Measurements from ENCODE around the gene COQ3.

COQ3 gene

DNA sequence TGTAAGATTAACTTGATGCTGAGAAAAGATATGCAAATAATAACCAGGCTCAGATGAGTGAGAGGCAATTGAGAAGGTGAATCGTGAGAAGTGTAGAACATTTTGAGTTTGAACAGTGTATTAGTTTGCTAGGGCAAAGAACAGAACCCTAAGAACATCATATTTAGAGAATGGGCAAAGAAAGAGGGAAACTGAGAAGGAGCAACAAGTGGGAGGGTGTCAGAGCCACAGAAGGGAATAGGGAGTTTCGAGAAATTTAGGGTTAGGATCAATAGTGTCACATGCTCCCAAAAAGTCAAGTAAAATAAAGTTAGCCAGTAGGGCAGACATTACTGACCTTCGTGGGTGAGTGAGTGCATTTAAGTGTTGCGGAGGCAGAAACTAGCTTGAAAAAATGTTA is 39.0 kb downstream of the COQ3 start:
- TF ChIP-seq GATA2 (IDR thresholded peaks at IDR 0.05; ENCODE audit: low read depth, low read length) (no peak), GATA3 (IDR thresholded peaks at IDR 0.05; ENCODE audit: low read depth, low read length) (no peak)

DNA sequence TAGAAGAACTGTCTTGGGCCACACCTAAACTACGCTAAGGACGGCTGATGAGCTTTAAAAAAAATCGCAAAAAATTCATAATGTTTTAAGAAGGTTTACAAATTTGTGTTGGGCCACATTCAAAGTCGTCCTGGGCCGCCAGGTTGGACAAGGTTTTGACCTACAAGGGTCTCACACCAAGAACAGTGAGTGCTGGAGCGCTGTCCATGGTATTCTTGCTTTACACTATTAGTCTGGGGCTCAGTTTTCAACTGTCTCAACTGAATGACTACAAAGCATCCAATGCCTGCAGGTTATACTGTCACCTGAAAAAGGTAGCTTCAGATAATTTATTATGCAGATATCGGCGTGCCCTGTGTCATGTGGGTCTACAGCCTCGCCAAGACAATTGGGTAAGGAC is 40.9 kb downstream of the COQ3 start:
- TF ChIP-seq GATA3 (IDR thresholded peaks at IDR 0.05; ENCODE audit: low read depth, low read length) (no peak), GATA2 (IDR thresholded peaks at IDR 0.05; ENCODE audit: low read depth, low read length) (no peak)

DNA sequence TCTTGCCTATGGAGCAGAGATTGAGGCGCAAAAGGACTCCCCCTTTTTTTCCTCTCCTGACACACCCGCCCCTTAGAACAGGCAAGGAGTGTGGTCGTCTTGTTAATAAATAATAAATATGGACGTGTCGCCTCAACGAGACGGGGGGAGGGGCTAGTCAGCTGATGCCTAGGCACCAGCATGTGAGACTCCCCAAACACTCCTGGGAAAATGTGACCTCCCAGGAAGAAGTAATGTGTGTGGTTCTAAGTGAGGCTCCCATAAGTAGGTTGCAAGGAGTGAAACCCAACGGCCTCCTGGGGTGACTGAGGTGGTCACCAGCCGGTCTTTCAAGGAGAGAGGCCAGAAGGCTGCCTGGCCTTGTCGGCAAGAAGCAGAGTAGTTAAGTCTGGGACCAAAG is 43.4 kb downstream of the COQ3 start:
- TF ChIP-seq GATA2 (IDR thresholded peaks at IDR 0.05; ENCODE audit: low read depth, low read length) (no peak), GATA3 (IDR thresholded peaks at IDR 0.05; ENCODE audit: low read depth, low read length) (no peak)

DNA sequence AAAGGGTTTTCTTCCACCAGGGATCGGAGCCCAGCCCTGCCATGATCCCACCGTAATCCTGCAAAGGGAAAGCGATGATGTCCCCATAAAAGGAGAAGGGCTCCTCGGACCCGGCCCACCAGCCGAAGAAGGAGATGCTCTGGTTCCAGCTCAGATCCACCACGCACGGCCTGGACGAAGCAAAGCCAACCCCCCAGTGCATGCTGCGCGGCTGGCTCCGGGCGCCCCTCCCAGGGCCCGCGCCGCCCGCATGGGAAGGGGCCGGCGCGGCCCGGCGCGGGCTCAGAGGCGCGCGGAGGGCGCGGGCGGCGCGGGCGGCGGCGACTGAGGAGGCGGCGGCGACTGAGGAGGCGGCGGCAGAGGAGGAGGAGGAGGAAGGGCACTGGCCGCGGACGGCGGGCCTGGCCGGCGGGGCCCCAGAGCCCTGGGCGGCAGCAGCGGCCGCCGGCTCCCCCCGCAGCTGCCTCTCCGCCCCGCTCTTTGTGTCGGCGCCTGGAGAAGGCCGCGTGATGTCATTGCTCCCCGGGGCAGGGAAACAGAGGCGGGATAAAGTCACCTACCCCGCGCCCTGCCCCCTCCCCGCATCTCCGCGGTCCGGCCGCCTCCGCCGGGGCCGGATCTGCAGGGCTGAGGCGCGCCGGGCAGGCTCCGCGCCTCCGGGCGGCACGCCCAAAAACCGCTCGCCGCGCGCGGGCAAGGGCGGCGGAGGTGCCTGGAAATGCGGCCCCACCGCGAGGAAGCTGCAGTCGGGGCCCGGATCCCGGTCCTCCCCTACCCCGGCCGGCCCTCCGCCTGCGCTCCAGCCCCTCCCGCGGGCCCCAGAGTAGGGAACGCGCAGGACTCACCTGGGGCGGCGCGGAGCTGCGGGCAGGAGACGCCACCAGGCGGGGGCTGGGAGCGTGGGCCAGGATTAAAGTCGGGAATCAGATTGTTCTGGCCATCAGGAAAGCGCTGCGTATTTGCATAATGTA is 44.5 kb downstream of the COQ3 start, which contains the start of gene FAXC:
FAXC (minus strand) TSS at position 504 of the 971 bp plus-strand sequence; CDS start at position 202, 302 bp downstream.
- TF ChIP-seq GATA3 (IDR thresholded peaks at IDR 0.05; ENCODE audit: low read depth, low read length): no peak
- TF ChIP-seq GATA2 (IDR thresholded peaks at IDR 0.05; ENCODE audit: low read depth, low read length): no peak

DNA sequence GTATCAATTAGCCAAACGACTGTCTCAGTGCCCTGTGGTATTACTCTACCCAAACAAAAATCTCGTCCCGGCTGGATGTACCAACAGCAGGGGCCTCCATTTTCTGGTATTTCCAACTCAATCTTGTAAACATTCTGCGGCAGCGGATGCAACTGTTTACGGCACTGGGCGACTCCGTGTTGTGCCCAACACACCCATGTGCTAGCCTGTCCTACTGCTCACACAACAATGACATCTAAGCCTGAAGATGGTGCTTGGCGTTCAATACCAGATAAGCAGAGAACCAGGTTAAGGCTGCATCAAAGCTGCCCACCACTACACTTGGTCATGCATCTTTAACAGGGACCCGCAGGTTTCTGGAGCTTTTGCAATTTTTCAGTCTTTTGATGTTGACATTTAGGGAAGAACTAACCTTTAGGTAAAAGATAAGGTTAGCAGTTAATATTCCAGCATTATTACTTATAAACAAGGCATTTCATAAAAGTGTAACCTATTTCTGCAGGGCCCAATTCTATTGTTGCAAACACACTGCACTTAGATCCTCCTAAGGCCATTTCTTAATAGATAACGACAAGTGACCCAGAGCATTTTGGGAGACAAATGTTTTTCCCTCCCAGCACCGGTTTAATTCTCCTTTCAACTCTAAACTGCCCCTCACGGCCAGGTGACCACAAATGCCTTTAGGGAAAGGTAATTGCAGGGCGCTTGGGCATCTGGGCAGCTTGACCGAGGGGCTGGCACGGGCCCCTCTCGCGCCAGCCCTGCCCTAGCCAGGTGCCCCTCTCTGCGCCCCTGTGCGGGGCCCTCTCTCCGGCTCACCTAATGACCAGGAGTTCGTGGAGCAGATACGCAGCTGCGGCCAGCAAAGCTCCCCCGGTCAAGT is 45.5 kb downstream of the COQ3 start:
- TF ChIP-seq GATA2 (IDR thresholded peaks at IDR 0.05; ENCODE audit: low read depth, low read length): no peak
- no peak for TF ChIP-seq GATA3 (IDR thresholded peaks at IDR 0.05; ENCODE audit: low read depth, low read length)

DNA sequence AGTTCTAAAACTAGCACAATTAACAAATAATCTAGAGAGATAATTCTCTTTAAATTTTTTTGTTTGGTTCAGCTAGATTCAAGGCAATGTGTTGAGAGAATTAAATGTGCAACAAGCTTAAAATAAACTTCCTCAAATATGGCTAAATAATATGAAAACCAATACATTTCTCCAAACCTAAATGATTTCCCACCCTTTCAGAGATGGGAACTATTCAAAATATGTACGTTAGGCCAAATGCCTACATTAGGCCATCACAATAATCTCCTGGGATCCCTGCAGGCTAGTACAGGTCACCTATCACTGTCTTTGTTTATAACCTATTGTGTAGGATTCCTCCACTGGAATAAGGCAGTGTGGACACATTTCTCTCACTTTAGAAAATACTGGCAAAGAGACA is 46.2 kb downstream of the COQ3 start:
- no peak for TF ChIP-seq GATA2 (IDR thresholded peaks at IDR 0.05; ENCODE audit: low read depth, low read length)
- no peak for TF ChIP-seq GATA3 (IDR thresholded peaks at IDR 0.05; ENCODE audit: low read depth, low read length)

DNA sequence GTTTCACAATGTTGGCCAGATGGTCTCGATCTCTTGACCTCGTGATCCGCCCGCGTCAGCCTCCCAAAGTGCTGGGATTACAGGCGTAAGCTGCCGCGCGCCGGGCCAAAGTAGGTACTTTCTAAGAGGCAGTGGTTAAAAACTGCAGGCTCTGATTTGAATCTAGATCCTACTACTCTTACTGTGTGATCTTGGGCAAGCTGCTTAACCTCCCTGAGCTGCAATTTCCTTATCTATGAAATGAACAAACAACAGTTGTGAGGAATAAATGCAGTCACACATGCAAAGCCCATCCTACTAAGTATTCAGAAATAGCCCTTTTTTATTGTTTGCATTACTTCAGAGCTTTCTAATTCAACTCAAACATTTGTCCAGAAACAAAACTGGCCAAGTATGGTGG is 47.4 kb downstream of the COQ3 start:
- TF ChIP-seq GATA3 (IDR thresholded peaks at IDR 0.05; ENCODE audit: low read depth, low read length): no peak
- no peak for TF ChIP-seq GATA2 (IDR thresholded peaks at IDR 0.05; ENCODE audit: low read depth, low read length)

DNA sequence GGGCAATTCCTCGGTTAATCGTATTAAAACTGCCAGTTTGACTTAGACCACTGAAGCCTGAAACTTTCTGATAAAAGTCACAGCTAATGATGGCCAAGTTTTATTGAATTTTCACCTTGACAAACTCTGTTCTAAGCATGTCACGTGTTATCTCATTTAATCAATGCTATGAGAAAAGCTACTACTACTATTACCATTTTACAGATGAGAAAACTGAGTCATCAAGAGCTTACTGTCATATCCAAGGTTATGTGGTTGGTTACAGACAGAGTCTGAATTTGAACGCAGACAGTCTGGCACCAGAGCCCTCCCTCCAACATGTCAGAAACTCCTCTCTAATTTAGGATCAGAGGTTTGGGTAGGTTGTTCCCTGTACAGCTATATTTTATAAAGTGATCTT is 48.8 kb downstream of the COQ3 start:
- TF ChIP-seq GATA3 (IDR thresholded peaks at IDR 0.05; ENCODE audit: low read depth, low read length) (no peak), GATA2 (IDR thresholded peaks at IDR 0.05; ENCODE audit: low read depth, low read length) (no peak)

DNA sequence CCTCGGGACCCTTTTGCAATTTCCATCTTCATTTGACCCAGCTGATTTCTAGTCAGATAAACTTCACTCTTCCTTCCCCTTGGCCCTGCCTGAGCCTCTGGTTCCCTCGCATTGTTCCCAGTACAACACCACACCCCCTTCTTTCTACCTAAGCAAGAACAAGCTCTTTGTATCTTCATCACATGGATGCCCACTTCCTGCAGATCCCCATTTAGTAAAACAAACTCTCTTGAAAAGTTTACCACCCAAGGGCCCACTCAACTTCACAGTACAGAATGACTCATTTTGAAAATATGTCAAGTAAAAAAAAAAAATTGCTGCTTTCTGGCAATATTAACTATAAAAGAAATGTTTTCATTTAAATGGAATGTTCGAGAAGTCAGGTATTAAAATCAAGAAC is 49.7 kb downstream of the COQ3 start:
- TF ChIP-seq GATA3 (IDR thresholded peaks at IDR 0.05; ENCODE audit: low read depth, low read length) (no peak), GATA2 (IDR thresholded peaks at IDR 0.05; ENCODE audit: low read depth, low read length) (no peak)

DNA sequence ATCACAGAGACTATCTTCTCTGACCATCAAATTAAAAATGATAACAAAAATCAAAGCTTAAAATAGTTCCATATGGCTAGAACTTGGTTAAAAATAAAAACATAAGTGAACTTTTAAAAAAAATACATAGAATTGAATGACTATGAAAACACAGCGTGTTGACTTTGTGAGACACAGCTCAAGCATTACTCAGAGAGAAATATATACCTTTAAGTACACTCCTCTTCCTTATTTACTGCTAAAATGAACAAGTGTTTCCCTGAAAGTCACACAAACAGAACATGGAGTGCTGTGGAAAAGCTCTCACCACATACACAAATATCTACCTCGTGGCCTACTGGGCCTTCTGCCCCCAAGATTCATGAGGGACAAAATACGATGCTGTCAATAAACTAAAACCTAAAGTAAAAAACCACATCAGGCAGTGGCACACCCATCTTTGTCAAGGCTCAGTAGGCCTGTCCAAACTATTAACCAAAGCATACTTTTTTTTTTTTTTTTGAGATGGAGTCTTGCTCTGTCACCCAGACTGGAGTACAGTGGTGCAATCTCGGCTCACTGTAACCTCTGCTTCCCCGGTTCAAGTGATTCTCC is 52.0 kb downstream of the COQ3 start:
- TF ChIP-seq GATA3 (IDR thresholded peaks at IDR 0.05; ENCODE audit: low read depth, low read length) (no peak), GATA2 (IDR thresholded peaks at IDR 0.05; ENCODE audit: low read depth, low read length) (no peak)

DNA sequence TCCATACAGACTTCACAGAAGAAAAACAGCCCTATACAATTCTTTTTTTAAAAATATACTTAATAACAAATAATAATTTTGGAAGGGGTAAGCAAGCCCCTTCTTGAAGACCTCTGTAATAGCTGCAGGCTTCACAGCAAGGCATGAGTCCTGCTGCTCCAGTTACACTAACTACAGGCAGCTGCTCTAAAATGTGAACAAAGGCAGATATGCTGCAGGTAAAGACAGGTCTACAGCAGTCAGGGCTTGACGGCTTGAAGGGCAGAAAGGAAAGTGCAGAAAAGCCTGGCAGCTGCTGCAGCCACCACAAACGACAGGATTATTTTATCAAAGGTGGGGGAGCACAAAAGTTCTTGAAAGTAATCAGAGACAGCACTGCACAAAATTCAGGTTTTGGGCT is 55.8 kb downstream of the COQ3 start:
- no peak for TF ChIP-seq GATA2 (IDR thresholded peaks at IDR 0.05; ENCODE audit: low read depth, low read length)
- no peak for TF ChIP-seq GATA3 (IDR thresholded peaks at IDR 0.05; ENCODE audit: low read depth, low read length)

DNA sequence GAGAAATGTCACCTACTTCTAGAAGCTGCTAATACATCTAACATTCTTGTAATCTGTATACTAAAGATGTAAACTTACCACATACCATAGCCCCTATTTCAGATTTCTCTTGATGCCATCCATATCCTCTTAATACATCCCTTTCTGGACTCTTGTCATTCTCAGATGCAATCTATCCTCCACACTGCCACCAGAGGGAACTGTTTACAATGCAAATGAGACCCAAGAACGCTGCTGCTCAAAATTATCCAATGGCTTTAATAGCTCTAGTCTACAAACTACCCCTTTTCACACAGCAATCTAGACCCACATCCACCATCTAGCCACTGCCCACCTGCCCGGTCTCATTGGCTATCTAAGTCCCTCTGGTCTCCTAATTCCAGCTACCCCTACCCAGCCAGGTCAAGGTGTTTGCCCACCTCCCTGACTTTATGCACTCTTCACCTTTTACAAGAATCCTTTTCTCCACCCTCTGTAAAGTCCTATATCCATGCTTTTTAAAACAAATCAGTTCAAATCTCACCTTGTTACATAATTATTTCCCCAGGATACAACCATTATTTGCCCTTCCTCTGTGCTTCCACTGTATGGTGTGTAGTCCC is 59.4 kb downstream of the COQ3 start:
- no peak for TF ChIP-seq GATA2 (IDR thresholded peaks at IDR 0.05; ENCODE audit: low read depth, low read length)
- TF ChIP-seq GATA3 (IDR thresholded peaks at IDR 0.05; ENCODE audit: low read depth, low read length): no peak

DNA sequence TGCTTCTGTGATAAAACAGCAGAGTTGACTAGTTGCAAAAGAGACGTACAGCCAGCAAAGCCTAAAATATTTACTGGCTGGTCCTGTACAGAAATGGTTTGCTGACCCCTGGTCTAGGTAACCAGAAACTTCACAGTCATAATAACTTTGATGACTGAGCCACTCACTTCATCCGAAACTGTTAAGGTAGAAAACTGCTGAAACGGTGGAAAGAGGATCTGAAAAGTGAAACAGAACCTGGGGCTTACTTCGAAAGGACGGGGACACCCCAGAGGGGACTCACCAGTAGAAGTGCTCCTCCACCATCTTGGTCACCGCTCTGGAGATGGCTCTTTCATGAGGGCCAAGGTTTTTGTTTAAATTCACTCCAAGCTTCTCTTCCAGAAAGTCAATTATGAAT is 60.9 kb downstream of the COQ3 start:
- TF ChIP-seq GATA2 (IDR thresholded peaks at IDR 0.05; ENCODE audit: low read depth, low read length): no peak
- no peak for TF ChIP-seq GATA3 (IDR thresholded peaks at IDR 0.05; ENCODE audit: low read depth, low read length)

DNA sequence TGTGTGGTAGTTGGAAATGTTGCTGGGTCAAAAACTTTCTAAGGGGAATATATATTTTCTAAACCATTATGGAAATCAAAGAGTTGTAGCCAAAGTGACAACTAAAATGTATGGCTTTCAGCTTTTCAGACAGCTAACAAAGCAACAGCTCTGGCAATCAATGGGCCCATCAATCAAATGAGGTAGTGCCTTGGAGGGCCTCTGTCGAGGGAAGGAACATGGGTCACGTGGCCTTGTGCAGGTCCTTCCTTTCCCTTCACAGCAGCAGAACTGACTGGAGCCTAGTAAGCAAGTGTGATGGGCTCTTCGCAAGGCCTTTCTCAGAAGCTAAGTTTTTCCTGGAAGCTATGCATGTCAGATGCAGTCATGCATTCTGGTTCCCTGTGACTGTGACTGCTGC is 62.5 kb downstream of the COQ3 start:
- no peak for TF ChIP-seq GATA2 (IDR thresholded peaks at IDR 0.05; ENCODE audit: low read depth, low read length)

All from SH-SY5Y (cell line).